IgD-negative memory B cell (primary cell): ENCODE results near the gene NID1. TPM values are rescaled to one million over a fixed set of nuclear protein-coding genes. Genes with fewer than 3 reads are reported as not detected.

Experiments used
- H3K27ac Mint-ChIP-seq, 3 donors: one replicate each; pipeline ENCODE4 v1.8.0; 2020 to 2022; ENCODE audit warnings: mild to moderate bottlenecking in 3 of 3, mixed read lengths in 3 of 3, moderate library complexity in 1 of 3
- H3K27me3 Mint-ChIP-seq: one replicate; pipeline ENCODE4 v1.8.0; 2021; ENCODE audit warnings: mixed read lengths
- H3K36me3 Mint-ChIP-seq: one replicate; pipeline ENCODE4 v1.8.0; 2020; ENCODE audit warnings: mild to moderate bottlenecking, mixed read lengths
- H3K4me1 Mint-ChIP-seq, 3 donors: one replicate each; pipeline ENCODE4 v1.8.0; 2020 to 2022; ENCODE audit warnings: mixed read lengths in 3 of 3, mild to moderate bottlenecking in 1 of 3
- H3K4me3 Mint-ChIP-seq, 4 donors: one replicate each; pipeline ENCODE4 v1.8.0; 2020 to 2022; ENCODE audit warnings: mild to moderate bottlenecking in 4 of 4, mixed read lengths in 4 of 4, moderate library complexity in 3 of 4
- H3K9me3 Mint-ChIP-seq, 3 donors: one replicate each; pipeline ENCODE4 v1.8.0; 2020 to 2021; ENCODE audit warnings: mixed read lengths in 3 of 3, mild to moderate bottlenecking in 1 of 3
- polyA plus RNA-seq: library from polyadenylated mRNA; unstranded; fragments of 300-500 nt; fragmentation: Illumina TruSeq; gene quantifications from one replicate; pipeline ENCODE4 v1.2.3, GENCODE V29; 2021

NID1 gene
- polyA plus RNA-seq, result not detected

DNA sequence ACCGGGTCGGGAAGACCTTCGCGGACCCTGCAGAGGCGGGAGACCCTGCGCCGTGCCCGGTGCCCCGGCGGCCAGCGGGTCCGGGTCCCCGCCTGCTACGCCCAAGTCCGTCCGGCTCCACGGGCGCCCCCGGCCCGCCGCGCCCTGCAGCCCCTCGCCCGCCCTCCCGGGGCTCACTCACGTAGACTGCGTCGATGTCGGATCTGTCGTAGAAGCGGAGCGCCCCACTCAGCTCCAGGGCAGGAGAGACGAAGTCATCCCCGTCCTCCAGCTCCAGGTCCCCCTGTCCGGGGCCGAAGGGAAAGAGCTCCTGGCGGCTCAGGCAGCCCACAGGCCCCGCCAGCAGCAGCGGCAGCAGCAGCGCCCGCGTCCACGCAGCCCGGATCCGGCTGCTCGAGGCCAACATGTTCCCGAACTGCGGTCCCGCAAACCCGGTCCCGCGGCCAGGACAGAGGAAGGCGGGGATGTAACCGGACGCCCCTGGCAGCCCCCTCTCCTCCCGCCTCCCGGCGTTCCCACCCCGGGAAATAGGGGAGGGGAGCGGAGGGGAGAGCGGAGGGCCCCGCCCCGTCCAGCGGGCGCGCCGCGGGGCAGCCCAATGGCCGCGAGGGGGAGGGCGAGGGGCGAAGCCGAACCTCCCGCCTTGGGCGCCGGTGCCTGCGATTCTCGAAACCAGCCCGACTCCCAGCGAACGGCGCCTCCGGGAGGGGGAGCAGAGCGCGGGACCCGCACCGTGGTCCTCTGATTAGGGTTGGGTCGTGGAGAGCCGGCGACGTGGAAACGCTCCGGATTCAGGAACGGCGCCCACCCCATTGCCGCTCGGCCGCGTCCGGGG, at the start of gene NID1:
TSS of gene NID1 (minus strand) at position 417 of the 835 bp plus-strand sequence. CDS start at position 406, 11 bp downstream.
- peaks cover 14 to 19% (median 16%) of the 10 kb centered on the region in 3 donors for H3K4me1 Mint-ChIP-seq
- peak within 1 kb of the TSS in 1 of 3 donors; percentile 81 for H3K27ac Mint-ChIP-seq
- peaks cover 1% of the 10 kb centered on the region for H3K36me3 Mint-ChIP-seq
- peaks cover 46% of the 10 kb centered on the region for H3K27me3 Mint-ChIP-seq
- peaks cover 0 to 6% (median 0%) of the 10 kb centered on the region in 3 donors for H3K9me3 Mint-ChIP-seq
- H3K4me3 Mint-ChIP-seq, result peak within 1 kb of the TSS; percentile 16 to 78 (median 42)

DNA sequence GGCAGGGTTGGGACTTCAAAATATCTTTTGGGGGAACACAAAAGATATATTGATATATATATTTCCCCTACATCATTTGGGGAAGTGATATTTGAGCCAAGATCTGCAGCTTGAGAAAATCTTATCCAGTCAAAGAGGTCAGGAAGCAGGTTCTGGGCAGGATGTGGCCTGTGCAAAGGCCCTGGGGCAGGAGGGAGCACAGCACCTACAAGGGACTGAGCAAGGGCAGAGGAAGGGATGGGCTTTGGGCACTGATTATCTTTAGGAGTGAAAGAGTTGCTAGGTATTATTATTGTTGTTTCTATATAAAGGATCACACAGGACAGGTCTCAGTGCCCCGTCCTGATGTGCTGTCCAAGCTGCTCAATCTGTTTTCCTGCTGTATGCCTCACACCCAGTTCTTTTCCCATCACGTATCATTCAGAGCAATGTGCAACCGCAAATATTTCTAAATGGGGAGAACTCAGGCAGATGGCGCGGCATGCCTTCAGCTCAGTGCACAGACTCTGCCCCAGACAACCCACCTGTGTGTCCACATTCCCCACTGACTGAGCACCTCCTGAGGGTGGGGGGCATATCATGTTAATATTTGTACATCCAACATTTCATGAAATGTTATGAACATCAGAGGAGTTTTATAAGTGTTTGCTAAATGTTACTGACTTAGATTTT, 49.3 kb upstream of the NID1 start:
- peaks cover 1% of the 10 kb centered on the region for H3K27me3 Mint-ChIP-seq
- no peaks in the 10 kb centered on the region for H3K9me3 Mint-ChIP-seq
- H3K27ac Mint-ChIP-seq, result no peak overlapping the region
- H3K4me3 Mint-ChIP-seq, result no peak overlapping the region
- H3K4me1 Mint-ChIP-seq, result no peaks in the 10 kb centered on the region
- no peaks in the 10 kb centered on the region for H3K36me3 Mint-ChIP-seq

- no peaks in the 10 kb centered on the region for H3K9me3 Mint-ChIP-seq
- no peaks in the 10 kb centered on the region for H3K4me1 Mint-ChIP-seq
- H3K27ac Mint-ChIP-seq, result no peak overlapping the region
- no peak overlapping the region for H3K4me3 Mint-ChIP-seq
- H3K36me3 Mint-ChIP-seq, result no peaks in the 10 kb centered on the region
- H3K27me3 Mint-ChIP-seq, result peaks cover 1% of the 10 kb centered on the region
Observed at GRCh38 chr1:236113324-236114032, 48.6 kb upstream of the NID1 start.

GRCh38 chr1:236112332-236112627, 47.4 kb upstream of the NID1 start:
- no peak overlapping the region for H3K4me3 Mint-ChIP-seq
- no peak overlapping the region for H3K27ac Mint-ChIP-seq
- no peaks in the 10 kb centered on the region for H3K9me3 Mint-ChIP-seq
- peaks cover 1% of the 10 kb centered on the region for H3K27me3 Mint-ChIP-seq
- H3K4me1 Mint-ChIP-seq, result no peaks in the 10 kb centered on the region
- H3K36me3 Mint-ChIP-seq, result no peaks in the 10 kb centered on the region

- H3K4me1 Mint-ChIP-seq, result no peaks in the 10 kb centered on the region
- H3K4me3 Mint-ChIP-seq, result peak overlapping the region in 1 of 4 donors; percentile 13
- H3K36me3 Mint-ChIP-seq, result no peaks in the 10 kb centered on the region
- peaks cover 1% of the 10 kb centered on the region for H3K27me3 Mint-ChIP-seq
- H3K9me3 Mint-ChIP-seq, result no peaks in the 10 kb centered on the region
- H3K27ac Mint-ChIP-seq, result no peak overlapping the region
Observed at GRCh38 chr1:236111527-236112331, 46.8 kb upstream of the NID1 start.

GRCh38 chr1:236110137-236110536, 45.2 kb upstream of the NID1 start:
- no peak overlapping the region for H3K4me3 Mint-ChIP-seq
- no peaks in the 10 kb centered on the region for H3K36me3 Mint-ChIP-seq
- H3K4me1 Mint-ChIP-seq, result no peaks in the 10 kb centered on the region
- H3K9me3 Mint-ChIP-seq, result no peaks in the 10 kb centered on the region
- no peak overlapping the region for H3K27ac Mint-ChIP-seq
- peaks cover 1% of the 10 kb centered on the region for H3K27me3 Mint-ChIP-seq

- no peak overlapping the region for H3K4me3 Mint-ChIP-seq
- peaks cover 0 to 2% (median 2%) of the 10 kb centered on the region in 3 donors for H3K4me1 Mint-ChIP-seq
- H3K27me3 Mint-ChIP-seq, result peaks cover 2% of the 10 kb centered on the region
- no peak overlapping the region for H3K27ac Mint-ChIP-seq
- no peaks in the 10 kb centered on the region for H3K36me3 Mint-ChIP-seq
- no peaks in the 10 kb centered on the region for H3K9me3 Mint-ChIP-seq
Observed at GRCh38 chr1:236108027-236108648, 43.2 kb upstream of the NID1 start.

- H3K9me3 Mint-ChIP-seq, result no peaks in the 10 kb centered on the region
- no peak overlapping the region for H3K27ac Mint-ChIP-seq
Observed at GRCh38 chr1:236107121-236107907, 42.4 kb upstream of the NID1 start.

DNA sequence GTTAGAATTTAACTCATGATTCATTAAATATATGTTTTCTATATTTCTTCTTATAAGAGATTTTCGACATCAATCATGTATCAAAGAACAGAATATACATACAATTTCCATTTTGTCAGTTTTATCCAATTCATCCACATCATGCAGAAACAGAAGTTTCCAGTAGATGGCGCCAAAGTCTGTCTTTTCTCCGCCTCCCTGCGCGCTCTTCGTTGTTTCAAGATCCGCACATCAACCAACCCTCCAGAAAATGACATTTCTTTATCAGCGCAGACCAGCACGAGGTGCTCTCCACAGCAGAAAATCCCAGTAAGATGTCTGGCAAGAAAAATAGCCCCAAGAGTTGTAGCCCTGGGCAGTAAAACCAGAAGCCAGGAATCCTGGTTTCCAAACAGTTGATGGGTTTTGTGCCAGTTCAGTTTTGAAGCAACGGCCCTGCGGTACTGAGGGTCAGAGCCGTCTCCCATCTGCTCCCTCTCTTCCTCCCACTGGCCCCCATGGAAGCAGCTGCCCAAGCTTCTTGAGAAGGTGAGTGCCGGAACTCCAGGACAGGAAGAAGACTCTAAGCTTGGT, 38.8 kb upstream of the NID1 start:
- no peak overlapping the region for H3K4me3 Mint-ChIP-seq
- peaks cover 5% of the 10 kb centered on the region for H3K27me3 Mint-ChIP-seq
- no peak overlapping the region for H3K27ac Mint-ChIP-seq
- H3K9me3 Mint-ChIP-seq, result no peaks in the 10 kb centered on the region
- H3K36me3 Mint-ChIP-seq, result no peaks in the 10 kb centered on the region
- peaks cover 0 to 2% (median 2%) of the 10 kb centered on the region in 3 donors for H3K4me1 Mint-ChIP-seq

More at GRCh38 chr1:236107121-236107907, 42.4 kb upstream of the NID1 start:
- H3K4me3 Mint-ChIP-seq, result no peak overlapping the region
- H3K4me1 Mint-ChIP-seq, result peaks cover 0 to 2% (median 2%) of the 10 kb centered on the region in 3 donors
- no peaks in the 10 kb centered on the region for H3K36me3 Mint-ChIP-seq
- peaks cover 2% of the 10 kb centered on the region for H3K27me3 Mint-ChIP-seq

DNA sequence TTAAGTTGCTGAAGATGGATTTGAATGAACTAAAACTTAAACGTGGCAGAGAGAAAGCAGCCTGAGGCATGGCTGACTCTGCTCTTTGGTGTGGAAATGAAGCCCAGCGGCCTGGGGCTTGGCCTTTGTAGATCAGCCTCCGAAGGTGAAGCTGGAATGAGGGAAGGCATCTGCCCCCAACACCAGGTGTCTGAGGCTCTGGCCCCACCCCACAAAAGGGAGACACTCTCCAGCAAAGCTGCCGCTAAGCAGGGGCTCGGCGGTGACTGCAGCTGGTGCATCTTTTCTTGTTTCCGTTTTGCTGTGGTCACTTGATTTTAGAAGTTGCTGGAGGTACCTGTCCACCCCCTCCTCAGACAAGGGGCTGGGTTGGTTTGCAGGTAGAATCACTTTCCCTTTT, 38.2 kb upstream of the NID1 start:
- H3K9me3 Mint-ChIP-seq, result no peaks in the 10 kb centered on the region
- H3K4me3 Mint-ChIP-seq, result no peak overlapping the region
- no peak overlapping the region for H3K27ac Mint-ChIP-seq
- peaks cover 8% of the 10 kb centered on the region for H3K27me3 Mint-ChIP-seq
- H3K36me3 Mint-ChIP-seq, result no peaks in the 10 kb centered on the region
- peaks cover 0 to 2% (median 2%) of the 10 kb centered on the region in 3 donors for H3K4me1 Mint-ChIP-seq

GRCh38 chr1:236102611-236103010, 37.7 kb upstream of the NID1 start:
- Mint-ChIP-seq H3K4me3 (no peak overlapping the region), H3K9me3 (no peaks in the 10 kb centered on the region), H3K36me3 (no peaks in the 10 kb centered on the region), H3K27me3 (peaks cover 8% of the 10 kb centered on the region), H3K4me1 (peaks cover 0 to 2% (median 2%) of the 10 kb centered on the region in 3 donors), H3K27ac (no peak overlapping the region)

DNA sequence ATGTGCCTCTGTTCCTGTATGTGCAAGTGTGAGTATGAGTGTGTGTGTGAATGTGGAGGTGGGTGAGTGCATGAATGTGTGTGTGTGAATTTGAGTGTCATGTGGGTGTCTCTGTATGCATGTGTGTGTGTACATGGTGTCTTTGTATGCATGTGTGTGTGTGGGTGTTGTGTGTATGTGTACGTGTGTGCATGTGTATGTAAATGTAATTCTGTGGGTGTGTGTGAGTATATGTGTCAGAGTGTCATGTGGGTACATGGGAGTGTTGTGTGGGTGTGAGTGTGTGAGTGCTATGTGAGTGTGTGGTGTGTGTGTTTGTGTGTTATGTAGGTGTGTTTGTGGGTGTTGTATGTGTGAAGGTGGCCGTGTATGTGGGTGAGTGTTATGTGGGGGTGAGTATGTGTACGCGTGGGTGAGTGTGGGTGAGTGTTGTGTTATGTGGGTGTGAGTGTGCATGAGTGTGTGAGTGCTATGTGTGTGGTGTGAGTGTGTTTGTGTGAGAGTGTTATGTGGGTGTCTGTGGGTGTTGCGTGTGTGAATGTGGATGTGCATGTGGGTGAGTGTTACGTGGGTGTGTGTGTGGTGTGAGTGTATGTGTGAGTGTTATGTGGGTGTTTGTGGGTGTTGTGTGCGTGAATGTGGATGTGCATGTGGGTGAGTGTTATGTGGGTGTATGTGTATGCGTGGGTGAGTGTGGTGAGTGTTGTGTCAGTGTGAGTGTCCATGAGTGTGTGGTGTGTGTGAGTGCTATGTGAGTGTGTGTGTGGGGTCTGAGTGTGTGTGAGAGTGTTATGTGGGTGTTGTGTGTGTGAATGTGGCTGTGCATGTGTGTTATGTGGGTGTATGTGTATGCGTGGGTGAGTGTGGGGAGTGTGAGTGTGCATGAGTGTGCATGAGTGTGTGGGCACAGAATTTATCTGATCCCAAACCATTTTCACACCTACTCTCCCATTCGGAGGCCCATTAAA, 36.6 kb upstream of the NID1 start:
- H3K9me3 Mint-ChIP-seq, result peaks cover 0 to 2% (median 0%) of the 10 kb centered on the region in 3 donors
- H3K4me1 Mint-ChIP-seq, result peaks cover 0 to 4% (median 4%) of the 10 kb centered on the region in 3 donors
- no peak overlapping the region for H3K27ac Mint-ChIP-seq
- H3K36me3 Mint-ChIP-seq, result no peaks in the 10 kb centered on the region
- H3K27me3 Mint-ChIP-seq, result peaks cover 8% of the 10 kb centered on the region
- no peak overlapping the region for H3K4me3 Mint-ChIP-seq
